Endodermal cell (in vitro differentiated cells): Measurements from ENCODE around the gene MMP28. TPM values are rescaled to one million over a fixed set of nuclear protein-coding genes. Genes with fewer than 3 reads are reported as not detected.
A peak's percentile ranks its signal among the peaks of the same experiment; 100 is the strongest.

ENCODE experiments used
- DNase-seq: peaks from one replicate; pipeline ENCODE4 v3.0.0-alpha.2; 2017
- H3K27ac ChIP-seq: 2 replicates; pipeline ENCODE4 v1.5.1; 2013; ENCODE audit warnings: mild to moderate bottlenecking, low read depth, low read length, moderate library complexity
- H3K27me3 ChIP-seq: 2 replicates; pipeline ENCODE4 v1.6.1; 2013; ENCODE audit warnings: mild to moderate bottlenecking, low read length, moderate library complexity; ENCODE audit not compliant: insufficient read depth, control insufficient read depth, poor library complexity, severe bottlenecking
- H3K36me3 ChIP-seq: 2 replicates; pipeline ENCODE4 v1.7.0; 2013; ENCODE audit warnings: mild to moderate bottlenecking, low read length, moderate library complexity; ENCODE audit not compliant: control insufficient read depth, insufficient read depth
- H3K4me1 ChIP-seq: one replicate; pipeline ENCODE4 v1.7.0; 2013; ENCODE audit warnings: low read length; ENCODE audit not compliant: control insufficient read depth, insufficient read depth
- H3K4me3 ChIP-seq: 2 replicates; pipeline ENCODE4 v1.5.1; 2013; ENCODE audit warnings: mild to moderate bottlenecking, low read length, moderate library complexity
- H3K9ac ChIP-seq: 2 replicates; pipeline ENCODE4 v1.6.1; 2013; ENCODE audit warnings: mild to moderate bottlenecking, low read length, moderate library complexity; ENCODE audit not compliant: poor library complexity, severe bottlenecking; ENCODE audit errors: extremely low read depth
- H3K9me3 ChIP-seq: 2 replicates; pipeline ENCODE4 v1.6.1; 2013; ENCODE audit warnings: mild to moderate bottlenecking, low read length, moderate library complexity; ENCODE audit not compliant: control insufficient read depth
- H3K27ac Mint-ChIP-seq: 2 replicates; pipeline ENCODE4 v1.8.0; 2020; ENCODE audit warnings: mixed read lengths
- H3K27me3 Mint-ChIP-seq: 2 replicates; pipeline ENCODE4 v1.8.0; 2021; ENCODE audit warnings: mild to moderate bottlenecking, mixed read lengths; ENCODE audit not compliant: insufficient read depth
- H3K36me3 Mint-ChIP-seq: 2 replicates; pipeline ENCODE4 v1.8.0; 2020; ENCODE audit warnings: low read depth, mixed read lengths
- H3K4me1 Mint-ChIP-seq: 2 replicates; pipeline ENCODE4 v1.8.0; 2020; ENCODE audit warnings: mixed read lengths
- H3K4me3 Mint-ChIP-seq: 2 replicates; pipeline ENCODE4 v1.8.0; 2020; ENCODE audit warnings: mild to moderate bottlenecking, moderate library complexity, mixed read lengths
- H3K9me3 Mint-ChIP-seq: 2 replicates; pipeline ENCODE4 v1.8.0; 2020; ENCODE audit warnings: mild to moderate bottlenecking, mixed read lengths
- CTCF ChIP-seq: fragments of 200-600 bp; sonication (generic); conservative IDR thresholded peaks from 2 replicates; pipeline ENCODE4 v1.5.0; 2021; ENCODE audit warnings: antibody characterized with exemption, mild to moderate bottlenecking
- WGBS, 2 experiments: methylation state at CpG; one replicate each; pipeline versions ENCODE4 v1.1.5 to v1.1.7; 2013; ENCODE audit warnings: missing lambda C conversion rate in 2 of 2, mixed read lengths in 1 of 2; ENCODE audit not compliant: insufficient coverage in 1 of 2, insufficient read length in 1 of 2; 5-methylcytosine and 5-hydroxymethylcytosine counted together
- total RNA-seq, 2 donors: library from RNA; stranded (reverse); fragmentation: NEBNext Ultra II Directional in 1 of 2; extraction: Animal tissue kit (Norgen Biotek cat#: 25700) in 1 of 2; gene quantifications; 2 replicates in 1 of 2; 3 replicates in 1 of 2; pipeline ENCODE4 v1.2.1, GENCODE V29; 2021

The MMP28 gene
- total RNA-seq, 2 donors from 2014 or later: not detected

- Histone ChIP-seq H3K9ac (no peak overlapping the region), H3K36me3 (peaks cover 8% of the 10 kb centered on the region), H3K9me3 (no peaks in the 10 kb centered on the region), H3K27me3 (peaks cover 22% of the 10 kb centered on the region), H3K4me3 (no peak overlapping the region), H3K27ac (no peak overlapping the region), H3K4me1 (peaks cover 8% of the 10 kb centered on the region)
- no peak overlapping the region for H3K4me3 Mint-ChIP-seq
- no peak overlapping the region for H3K27ac Mint-ChIP-seq
- H3K27me3 Mint-ChIP-seq: peaks cover 49% of the 10 kb centered on the region
- no peak for DNase-seq
- TF ChIP-seq CTCF: no peak
- no peaks in the 10 kb centered on the region for H3K9me3 Mint-ChIP-seq
- 94 to 97% methylated on average over 16 to 29 of the region's 29 CpGs for WGBS, 2 experiments
- peaks cover 10% of the 10 kb centered on the region for H3K4me1 Mint-ChIP-seq
- peaks cover 4% of the 10 kb centered on the region for H3K36me3 Mint-ChIP-seq
These were observed 60.2 kb downstream of the MMP28 start for GRCh38 chr17:35735036-35735805.

GRCh38 chr17:35734396-35734795, 61.0 kb downstream of the MMP28 start:
- no peak overlapping the region for H3K27ac ChIP-seq
- Mint-ChIP-seq H3K27ac (no peak overlapping the region), H3K27me3 (peaks cover 40% of the 10 kb centered on the region), H3K4me3 (no peak overlapping the region), H3K36me3 (peaks cover 4% of the 10 kb centered on the region), H3K9me3 (no peaks in the 10 kb centered on the region), H3K4me1 (peaks cover 17% of the 10 kb centered on the region)
- no peak for TF ChIP-seq CTCF
- H3K4me1 ChIP-seq: peaks cover 13% of the 10 kb centered on the region
- DNase-seq: no peak
- no peak overlapping the region for H3K4me3 ChIP-seq
- H3K36me3 ChIP-seq: peaks cover 8% of the 10 kb centered on the region
- H3K9ac ChIP-seq: no peak overlapping the region
- H3K9me3 ChIP-seq: no peaks in the 10 kb centered on the region
- H3K27me3 ChIP-seq: peaks cover 14% of the 10 kb centered on the region
- 90 to 95% methylated on average over 7 of the region's 7 CpGs for WGBS, 2 experiments

GRCh38 chr17:35733366-35733765, 62.1 kb downstream of the MMP28 start:
- peaks cover 4% of the 10 kb centered on the region for H3K36me3 Mint-ChIP-seq
- H3K27me3 ChIP-seq: peaks cover 4% of the 10 kb centered on the region
- no peaks in the 10 kb centered on the region for H3K9me3 ChIP-seq
- H3K9me3 Mint-ChIP-seq: no peaks in the 10 kb centered on the region
- H3K27ac ChIP-seq: no peak overlapping the region
- TF ChIP-seq CTCF: no peak
- DNase-seq: peak; percentile 58
- peaks cover 26% of the 10 kb centered on the region for H3K4me1 Mint-ChIP-seq
- no peak overlapping the region for H3K4me3 ChIP-seq
- H3K9ac ChIP-seq: no peak overlapping the region
- peaks cover 30% of the 10 kb centered on the region for H3K27me3 Mint-ChIP-seq
- 94 to 95% methylated on average over 4 to 6 of the region's 6 CpGs for WGBS, 2 experiments
- H3K4me3 Mint-ChIP-seq: no peak overlapping the region
- H3K27ac Mint-ChIP-seq: no peak overlapping the region
- peaks cover 8% of the 10 kb centered on the region for H3K36me3 ChIP-seq
- peaks cover 21% of the 10 kb centered on the region for H3K4me1 ChIP-seq
